ENCODE measurements around the gene CSE1L.
"Not testable (repeated sequence)": the region's sequence is repeated elsewhere in the genome, so short reads cannot be mapped to it uniquely, and the experiment has no call there.

The CSE1L gene

DNA sequence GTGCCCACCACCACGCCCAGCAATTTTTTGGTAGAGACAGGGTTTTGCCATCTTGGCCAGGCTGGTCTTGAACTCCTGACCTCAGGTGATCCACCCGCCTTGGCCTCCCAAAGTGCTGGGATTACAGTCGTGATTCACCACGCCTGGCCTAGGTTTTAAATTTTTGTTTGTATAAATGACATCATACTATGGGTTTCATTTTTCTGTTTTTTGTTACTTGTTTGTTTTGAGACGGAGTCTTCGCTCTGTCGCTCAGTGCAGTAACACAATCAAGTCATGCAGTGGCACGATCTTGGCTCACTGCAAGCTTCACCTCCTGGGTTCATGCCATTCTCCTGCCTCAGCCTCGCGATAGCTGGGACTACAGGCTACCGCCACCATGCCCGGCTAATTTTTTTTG is 36.2 kb downstream of the CSE1L start:
- not testable (repeated sequence) for DNase-seq

DNA sequence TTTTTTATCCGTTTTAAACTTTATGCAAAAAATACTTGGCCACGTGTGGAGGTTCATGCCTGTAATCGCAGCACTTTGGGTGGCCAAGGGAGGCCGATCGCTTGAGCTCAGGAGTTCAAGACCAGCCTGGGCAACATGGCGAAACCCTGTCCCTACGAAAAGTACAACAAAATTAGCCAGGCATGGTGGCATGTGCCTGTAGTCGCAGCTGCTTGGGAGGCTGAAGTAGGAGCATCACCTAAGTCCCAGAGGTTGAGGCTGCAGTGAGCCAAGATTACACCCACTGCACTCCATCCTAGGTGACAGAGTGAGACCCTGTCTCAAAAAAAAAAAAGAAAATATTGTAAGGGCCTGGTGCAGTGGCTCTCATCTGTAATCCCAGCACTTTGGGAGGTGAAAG is 45.0 kb downstream of the CSE1L start:
- DNase-seq: no peak

GRCh38 chr20:49091762-49092161 is 45.6 kb downstream of the CSE1L start:
- DNase-seq: no peak

DNA sequence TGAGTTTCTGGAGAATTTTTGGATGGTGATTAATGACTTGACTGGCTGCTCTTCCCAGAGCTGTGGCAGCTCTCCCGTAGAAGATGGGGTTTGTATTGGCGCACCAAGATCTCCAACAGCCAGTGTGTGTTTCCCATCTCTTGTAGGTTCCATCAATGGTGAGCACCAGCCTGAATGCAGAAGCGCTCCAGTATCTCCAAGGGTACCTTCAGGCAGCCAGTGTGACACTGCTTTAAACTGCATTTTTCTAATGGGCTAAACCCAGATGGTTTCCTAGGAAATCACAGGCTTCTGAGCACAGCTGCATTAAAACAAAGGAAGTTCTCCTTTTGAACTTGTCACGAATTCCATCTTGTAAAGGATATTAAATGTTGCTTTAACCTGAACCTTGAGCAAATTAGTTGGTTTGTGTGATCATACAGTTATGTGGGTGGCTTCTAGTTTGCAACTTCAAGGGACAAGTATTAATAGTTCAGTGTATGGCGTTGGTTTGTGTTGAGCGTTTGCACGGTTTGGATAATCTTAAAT is 50.2 kb downstream of the CSE1L start:
- no peak for DNase-seq

- no peak for DNase-seq
Measured at GRCh38 chr20:49097159-49097558, 51.0 kb downstream of the CSE1L start.

- no peak for DNase-seq
Measured at GRCh38 chr20:49098136-49098535, 52.0 kb downstream of the CSE1L start.

DNA sequence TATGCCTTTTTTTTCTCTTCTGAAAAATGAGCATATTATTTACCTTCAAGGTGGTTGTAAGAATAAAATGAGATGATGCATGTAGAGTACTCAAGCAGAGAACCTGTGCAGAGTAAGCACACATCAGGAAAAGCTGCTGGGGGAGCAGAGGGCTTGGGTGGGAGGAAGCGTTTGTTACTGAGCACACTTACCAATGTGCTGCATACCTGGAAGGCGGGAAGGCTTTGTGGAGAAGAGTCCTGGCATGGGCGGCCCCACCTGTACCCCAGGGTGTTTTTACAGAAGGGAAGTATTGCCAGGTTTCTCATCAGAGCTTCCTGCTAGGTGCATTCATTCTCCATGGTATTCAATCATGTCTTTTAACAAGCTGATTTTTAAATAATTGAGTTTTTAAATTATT is 52.9 kb downstream of the CSE1L start:
- DNase-seq: no peak

DNA sequence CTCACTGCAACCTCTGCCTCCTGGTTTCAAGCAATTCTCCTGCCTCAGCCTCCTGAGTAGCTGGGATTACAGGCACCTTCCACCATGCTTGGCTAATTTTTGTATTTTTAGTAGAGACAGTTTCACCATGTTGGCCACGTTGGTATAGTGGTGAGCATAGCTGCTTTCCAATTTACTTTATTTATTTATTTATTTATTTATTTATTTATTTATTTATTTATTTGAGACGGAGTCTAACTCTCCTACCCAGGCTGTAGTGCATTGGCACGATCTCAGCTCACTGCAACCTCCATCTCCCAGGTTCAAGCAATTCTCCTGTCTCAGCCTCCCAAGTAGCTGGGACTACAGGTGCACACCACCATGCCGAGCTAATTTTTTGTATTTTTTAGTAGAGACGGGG is 54.2 kb downstream of the CSE1L start:
- not testable (repeated sequence) for DNase-seq

- no peak for DNase-seq
Measured at GRCh38 chr20:49100972-49101371, 54.9 kb downstream of the CSE1L start.

GRCh38 chr20:49103019-49103418 is 56.9 kb downstream of the CSE1L start:
- DNase-seq: no peak

DNA sequence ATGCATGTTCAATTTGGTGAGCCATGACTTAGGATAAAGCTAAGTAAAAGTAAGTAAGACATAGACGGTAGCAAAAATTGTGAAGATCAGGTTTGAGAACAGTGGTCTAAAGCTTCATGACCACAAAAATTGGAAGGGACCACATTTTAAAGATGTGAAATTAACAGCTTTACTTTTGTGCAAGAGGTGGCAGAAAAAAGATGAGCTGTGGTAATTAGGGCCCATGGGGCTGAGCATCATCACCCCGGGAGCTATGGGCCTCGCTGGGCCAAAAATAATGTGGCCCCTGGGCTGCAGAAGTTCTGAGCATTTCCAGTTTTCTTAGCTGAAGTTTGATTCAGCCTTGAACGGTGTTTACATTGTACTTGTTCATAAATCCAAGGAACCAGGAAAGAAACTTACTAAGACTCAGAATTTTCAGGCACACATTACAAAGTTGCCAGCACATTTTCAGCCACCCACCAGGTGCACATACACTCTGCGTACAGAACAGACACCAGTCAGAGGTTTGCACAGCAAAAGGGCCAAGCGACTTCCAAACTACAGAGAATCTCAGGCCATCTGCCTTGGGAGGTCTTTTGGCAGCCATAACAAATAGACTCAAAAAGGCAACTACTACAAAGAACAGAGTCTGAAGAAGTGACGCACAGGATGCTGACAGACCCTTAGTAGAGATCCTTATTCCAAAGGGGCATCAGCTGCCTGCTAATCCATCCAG is 57.7 kb downstream of the CSE1L start:
- no peak for DNase-seq

GRCh38 chr20:49104365-49104648 is 58.2 kb downstream of the CSE1L start:
- no peak for DNase-seq

- DNase-seq: not testable (repeated sequence)
Measured at GRCh38 chr20:49104979-49105547, 59.0 kb downstream of the CSE1L start.

DNA sequence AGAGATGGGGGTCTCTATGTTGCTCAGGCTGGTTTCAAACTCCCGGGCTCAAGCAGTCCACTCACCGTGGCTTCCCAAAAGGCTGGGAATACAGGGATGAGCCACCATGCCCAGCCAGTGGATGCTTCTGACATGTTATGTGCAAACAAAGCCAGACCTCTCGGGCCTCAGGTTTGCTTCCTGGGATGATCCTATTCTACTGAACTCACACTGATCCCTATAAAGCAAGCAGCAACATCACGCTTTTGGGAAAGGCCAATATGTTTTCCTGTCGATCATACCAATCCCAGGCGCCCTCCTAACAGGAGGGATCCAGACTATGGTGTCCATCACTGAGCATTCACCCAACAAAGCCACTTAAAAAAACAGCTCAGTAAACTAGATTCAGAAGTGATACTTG is 60.2 kb downstream of the CSE1L start:
- no peak for DNase-seq

DNA sequence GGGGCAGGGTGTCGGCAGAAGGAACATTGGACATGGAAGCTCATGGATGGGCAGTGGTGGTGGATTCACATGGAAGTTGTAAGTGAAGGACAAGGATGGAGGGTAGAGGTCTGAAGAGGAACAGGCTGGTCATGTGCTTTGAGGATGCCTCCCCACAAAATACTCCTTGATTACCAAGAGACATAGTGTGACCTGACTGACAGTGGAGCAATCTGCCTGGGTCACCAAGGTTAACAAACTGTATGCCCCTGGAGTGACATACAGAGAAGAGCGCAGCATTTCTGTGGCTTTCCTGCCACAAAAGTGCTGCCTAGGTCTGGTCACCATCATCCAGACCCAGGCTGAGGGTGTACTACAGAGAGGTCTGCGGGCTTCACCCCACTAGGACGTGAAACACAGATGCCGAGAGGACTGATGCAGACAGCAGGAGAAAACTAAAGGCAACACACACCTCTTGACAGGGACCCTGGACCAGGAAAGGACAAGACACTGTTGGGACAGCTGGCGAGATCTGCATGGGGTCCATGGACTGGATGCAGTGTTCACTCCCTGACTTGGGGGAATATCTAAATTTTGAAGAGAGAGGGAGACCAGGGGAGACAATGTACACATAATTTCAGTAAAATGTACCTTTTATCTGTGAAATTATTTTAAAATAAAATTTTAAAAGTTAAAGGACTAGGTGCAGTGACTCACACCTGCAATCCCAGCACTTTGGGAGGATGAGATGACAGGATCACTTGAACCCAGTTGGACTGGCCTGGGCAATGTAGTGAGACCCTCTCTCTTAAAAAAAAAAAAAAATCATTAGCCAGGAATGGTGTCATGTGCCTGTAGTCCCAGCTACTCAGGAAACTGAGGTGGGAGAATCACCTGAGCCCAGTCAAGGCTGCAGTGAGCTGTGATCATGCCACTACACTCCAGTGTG is 64.9 kb downstream of the CSE1L start:
- no peak for DNase-seq

- DNase-seq: no peak
Measured at GRCh38 chr20:49112596-49113274, 66.6 kb downstream of the CSE1L start.

DNA sequence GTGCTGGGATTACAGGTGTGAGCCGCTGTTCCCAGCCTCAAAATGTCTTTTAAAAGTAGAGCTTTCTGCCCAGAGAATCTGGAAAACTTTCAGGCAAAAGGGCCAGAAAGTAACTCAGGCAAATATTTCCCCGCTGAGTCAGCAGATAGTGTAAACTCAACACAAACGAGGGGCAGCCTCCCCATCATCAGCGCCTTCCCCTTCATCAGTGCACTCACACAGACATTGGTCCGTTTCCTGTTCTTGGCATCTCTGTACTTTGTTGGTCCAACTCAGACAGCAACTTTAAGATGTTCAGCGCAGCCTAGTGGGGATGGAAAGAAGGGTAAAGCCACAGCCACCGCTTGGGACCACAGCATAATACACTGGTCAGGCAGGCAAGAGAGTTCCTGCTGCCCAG is 69.5 kb downstream of the CSE1L start:
- DNase-seq: no peak

GRCh38 chr20:49118307-49118706 is 72.2 kb downstream of the CSE1L start:
- DNase-seq: no peak

DNA sequence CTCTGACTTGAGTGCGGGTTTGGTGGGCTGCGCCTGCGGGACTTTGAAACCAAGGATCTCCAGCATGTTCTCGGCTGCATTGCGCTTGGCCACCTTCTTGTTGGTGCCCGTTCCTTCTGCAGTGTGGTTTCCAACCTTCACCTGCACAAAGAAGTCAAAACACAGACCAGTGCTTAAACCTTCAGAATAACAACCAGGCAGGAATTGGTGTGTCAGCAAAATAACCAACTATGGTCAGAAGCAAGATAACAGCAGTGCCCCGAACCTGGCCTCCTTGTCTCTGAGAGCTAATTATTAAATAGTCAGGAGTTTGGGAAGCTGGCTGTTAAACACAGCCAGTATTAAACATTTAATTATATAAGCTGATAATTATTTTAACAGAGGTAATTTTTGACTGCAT is 73.9 kb downstream of the CSE1L start:
- no peak for DNase-seq

DNA sequence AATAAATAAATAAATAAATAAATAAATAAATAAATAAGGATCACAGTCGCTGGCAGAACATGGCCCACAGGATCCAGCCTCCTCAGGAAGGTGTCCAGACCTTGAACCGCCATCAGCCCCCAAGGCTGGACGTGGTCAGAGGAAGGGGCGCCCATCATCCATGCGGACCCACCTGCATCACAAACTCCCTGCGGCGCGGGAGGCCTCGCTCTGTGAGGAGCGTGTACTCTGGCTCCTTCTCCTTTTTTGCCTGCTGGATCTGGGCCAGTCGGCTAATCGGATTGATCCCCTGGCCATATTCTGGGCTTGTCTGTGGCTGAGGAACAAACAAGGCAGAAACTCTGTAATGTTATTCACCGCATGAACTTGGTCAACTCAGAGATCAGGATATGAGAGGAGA is 76.8 kb downstream of the CSE1L start:
- DNase-seq: no peak

GRCh38 chr20:49123982-49124381 is 77.9 kb downstream of the CSE1L start:
- no peak for DNase-seq

GRCh38 chr20:49132995-49133478 is 86.9 kb downstream of the CSE1L start:
- peak; percentile 25 for DNase-seq

GRCh38 chr20:49133571-49133970 is 87.5 kb downstream of the CSE1L start:
- no peak for DNase-seq
